ENCODE results near the gene PRCC. TPM values are rescaled to one million over a fixed set of nuclear protein-coding genes. Genes with fewer than 3 reads are reported as not detected.

PRCC gene
- total RNA-seq, 1 experiment from 2014 or later, result 131 TPM

DNA sequence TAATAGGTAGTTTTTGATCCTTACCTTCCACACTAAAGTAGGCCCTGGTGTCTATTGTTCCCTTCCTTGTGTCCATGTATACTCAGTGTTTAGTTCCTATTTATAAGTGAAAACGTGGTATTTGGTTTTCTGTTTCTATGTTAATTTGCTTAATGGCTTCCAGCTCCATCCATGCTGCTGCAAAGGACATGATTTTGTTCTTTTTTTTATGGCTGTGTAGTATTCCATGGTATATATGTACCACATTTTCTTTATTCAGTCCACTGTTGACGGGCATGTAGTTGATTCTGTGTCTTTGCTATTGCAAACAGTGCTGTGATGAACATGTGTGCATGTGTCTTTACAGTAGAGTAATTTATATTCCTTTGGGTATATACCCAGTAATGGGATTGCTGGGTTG lies 20.8 kb downstream of the PRCC start:
- Mint-ChIP-seq H3K4me3 (ENCODE audit: unreplicated experiment) (no peak overlapping the region), H3K27me3 (ENCODE audit: insufficient read depth, unreplicated experiment) (no peaks in the 10 kb centered on the region), H3K36me3 (ENCODE audit: insufficient read depth, unreplicated experiment) (peaks cover 94% of the 10 kb centered on the region), H3K4me1 (ENCODE audit: insufficient read depth, unreplicated experiment) (no peaks in the 10 kb centered on the region), H3K9me3 (ENCODE audit: unreplicated experiment) (no peaks in the 10 kb centered on the region), H3K27ac (ENCODE audit: low read depth, unreplicated experiment) (no peak overlapping the region)
- BruUV-seq (replicated peaks), result no TSS peak
- CTCF ChIA-PET, result interaction anchor here (0.6 to 15.6 kb wide), 12 partner anchors 9 to 212 kb away, joined by 3 to 237 read pairs (median 3); partner anchors contain the start of gene PEAR1
- POLR2A ChIA-PET, result no interaction called here
- DNase-seq (ENCODE audit: unreplicated experiment), result no peak
- no peak for TF ChIP-seq CTCF (IDR thresholded peaks at IDR 0.05; ENCODE audit: unreplicated experiment)
- intact Hi-C loops (cut with micrococcal nuclease), result no loop called here

GRCh38 chr1:156789621-156790318 lies 22.4 kb downstream of the PRCC start:
- CTCF ChIA-PET, result interaction anchor here (0.5 to 15.6 kb wide), 12 partner anchors 8 to 100 kb away, joined by 3 to 237 read pairs (median 4); partner anchors contain the start of genes PEAR1 and PRCC
- POLR2A ChIA-PET, result no interaction called here
- peaks cover 94% of the 10 kb centered on the region for H3K36me3 Mint-ChIP-seq (ENCODE audit: insufficient read depth, unreplicated experiment)
- H3K4me1 Mint-ChIP-seq (ENCODE audit: insufficient read depth, unreplicated experiment), result no peaks in the 10 kb centered on the region
- no peaks in the 10 kb centered on the region for H3K9me3 Mint-ChIP-seq (ENCODE audit: unreplicated experiment)
- no peaks in the 10 kb centered on the region for H3K27me3 Mint-ChIP-seq (ENCODE audit: insufficient read depth, unreplicated experiment)
- no peak for TF ChIP-seq CTCF (IDR thresholded peaks at IDR 0.05; ENCODE audit: unreplicated experiment)
- no peak overlapping the region for H3K27ac Mint-ChIP-seq (ENCODE audit: low read depth, unreplicated experiment)
- intact Hi-C loops (cut with micrococcal nuclease), result no loop called here
- no peak for DNase-seq (ENCODE audit: unreplicated experiment)
- no TSS peak for BruUV-seq (replicated peaks)
- H3K4me3 Mint-ChIP-seq (ENCODE audit: unreplicated experiment), result no peak overlapping the region

- no peaks in the 10 kb centered on the region for H3K4me1 Mint-ChIP-seq (ENCODE audit: insufficient read depth, unreplicated experiment)
- ChIA-PET CTCF (interaction anchor here (0.5 to 15.6 kb wide), 16 partner anchors 11 to 1912 kb away, joined by 3 to 237 read pairs (median 4); partner anchors contain the start of genes INSRR, METTL25B, NTRK1 and PEAR1), POLR2A (interaction anchor here (0.8 to 1.1 kb wide), 2 partner anchors 11 to 68 kb away, joined by 3 read pairs; no protein-coding TSS in a partner anchor)
- H3K36me3 Mint-ChIP-seq (ENCODE audit: insufficient read depth, unreplicated experiment), result peaks cover 93% of the 10 kb centered on the region
- DNase-seq (ENCODE audit: unreplicated experiment), result no peak
- no peaks in the 10 kb centered on the region for H3K9me3 Mint-ChIP-seq (ENCODE audit: unreplicated experiment)
- no peak overlapping the region for H3K4me3 Mint-ChIP-seq (ENCODE audit: unreplicated experiment)
- intact Hi-C loops (cut with micrococcal nuclease), result no loop called here
- H3K27ac Mint-ChIP-seq (ENCODE audit: low read depth, unreplicated experiment), result no peak overlapping the region
- BruUV-seq (replicated peaks), result no TSS peak
- H3K27me3 Mint-ChIP-seq (ENCODE audit: insufficient read depth, unreplicated experiment), result no peaks in the 10 kb centered on the region
- no peak for TF ChIP-seq CTCF (IDR thresholded peaks at IDR 0.05; ENCODE audit: unreplicated experiment)
Observed at GRCh38 chr1:156794506-156795373, 27.4 kb downstream of the PRCC start.

- H3K9me3 Mint-ChIP-seq (ENCODE audit: unreplicated experiment), result no peaks in the 10 kb centered on the region
- H3K36me3 Mint-ChIP-seq (ENCODE audit: insufficient read depth, unreplicated experiment), result peaks cover 94% of the 10 kb centered on the region
- no TSS peak for BruUV-seq (replicated peaks)
- no peak for DNase-seq (ENCODE audit: unreplicated experiment)
- H3K27me3 Mint-ChIP-seq (ENCODE audit: insufficient read depth, unreplicated experiment), result no peaks in the 10 kb centered on the region
- TF ChIP-seq CTCF (IDR thresholded peaks at IDR 0.05; ENCODE audit: unreplicated experiment), result no peak
- ChIA-PET POLR2A (interaction anchor here (1.1 kb wide), 1 partner anchor 11 kb away, joined by 3 read pairs; no protein-coding TSS in a partner anchor), CTCF (interaction anchor here (0.5 to 15.6 kb wide), 16 partner anchors 12 to 157 kb away, joined by 3 to 237 read pairs (median 8); partner anchors contain the start of genes INSRR, METTL25B, NTRK1 and PEAR1)
- no peak overlapping the region for H3K27ac Mint-ChIP-seq (ENCODE audit: low read depth, unreplicated experiment)
- H3K4me3 Mint-ChIP-seq (ENCODE audit: unreplicated experiment), result no peak overlapping the region
- intact Hi-C loops (cut with micrococcal nuclease), result no loop called here
- H3K4me1 Mint-ChIP-seq (ENCODE audit: insufficient read depth, unreplicated experiment), result no peaks in the 10 kb centered on the region
Observed at GRCh38 chr1:156795374-156795733, 28.0 kb downstream of the PRCC start.

All from MCF 10A (cell line).